Measurements from ENCODE around the gene BRD7.
"Not testable (repeated sequence)": the region's sequence is repeated elsewhere in the genome, so short reads cannot be mapped to it uniquely, and the experiment has no call there.

The BRD7 gene

GRCh38 chr16:50354629-50355456 lies 13.9 kb downstream of the BRD7 start:
- TF ChIP-seq ZNF274 (IDR thresholded peaks at IDR 0.05; ENCODE audit: low read depth, low read length): no peak
- H3K4me3 ChIP-seq (ENCODE audit: low read length): no peak overlapping the region

- TF ChIP-seq ZNF274 (IDR thresholded peaks at IDR 0.05; ENCODE audit: low read depth, low read length): no peak
- H3K4me3 ChIP-seq (ENCODE audit: low read length): no peak overlapping the region
Measured at GRCh38 chr16:50354082-50354481, 14.7 kb downstream of the BRD7 start.

GRCh38 chr16:50351952-50352351 lies 16.8 kb downstream of the BRD7 start:
- no peak overlapping the region for H3K4me3 ChIP-seq (ENCODE audit: low read length)
- no peak for TF ChIP-seq ZNF274 (IDR thresholded peaks at IDR 0.05; ENCODE audit: low read depth, low read length)

- H3K4me3 ChIP-seq (ENCODE audit: low read length): no peak overlapping the region
- TF ChIP-seq ZNF274 (IDR thresholded peaks at IDR 0.05; ENCODE audit: low read depth, low read length): no peak
Measured at GRCh38 chr16:50351116-50351515, 17.7 kb downstream of the BRD7 start.

- not testable (repeated sequence) for H3K4me3 ChIP-seq (ENCODE audit: low read length)
Measured at GRCh38 chr16:50345210-50345609, 23.6 kb downstream of the BRD7 start.

- H3K4me3 ChIP-seq (ENCODE audit: low read length): not testable (repeated sequence)
Measured at GRCh38 chr16:50343566-50343965, 25.2 kb downstream of the BRD7 start.

- TF ChIP-seq ZNF274 (IDR thresholded peaks at IDR 0.05; ENCODE audit: low read depth, low read length): no peak
Measured at GRCh38 chr16:50340578-50340977, 28.2 kb downstream of the BRD7 start.

GRCh38 chr16:50338371-50339231 lies 30.2 kb downstream of the BRD7 start:
- TF ChIP-seq ZNF274 (IDR thresholded peaks at IDR 0.05; ENCODE audit: low read depth, low read length): no peak
- H3K4me3 ChIP-seq (ENCODE audit: low read length): no peak overlapping the region

More at GRCh38 chr16:50340578-50340977, 28.2 kb downstream of the BRD7 start:
- no peak overlapping the region for H3K4me3 ChIP-seq (ENCODE audit: low read length)

GRCh38 chr16:50336884-50337283 lies 31.9 kb downstream of the BRD7 start:
- TF ChIP-seq ZNF274 (IDR thresholded peaks at IDR 0.05; ENCODE audit: low read depth, low read length): no peak
- no peak overlapping the region for H3K4me3 ChIP-seq (ENCODE audit: low read length)

- no peak for TF ChIP-seq ZNF274 (IDR thresholded peaks at IDR 0.05; ENCODE audit: low read depth, low read length)
Measured at GRCh38 chr16:50335196-50335958, 33.4 kb downstream of the BRD7 start.

GRCh38 chr16:50334106-50334975 lies 34.4 kb downstream of the BRD7 start:
- no peak for TF ChIP-seq ZNF274 (IDR thresholded peaks at IDR 0.05; ENCODE audit: low read depth, low read length)
- no peak overlapping the region for H3K4me3 ChIP-seq (ENCODE audit: low read length)

More at GRCh38 chr16:50335196-50335958, 33.4 kb downstream of the BRD7 start:
- no peak overlapping the region for H3K4me3 ChIP-seq (ENCODE audit: low read length)

GRCh38 chr16:50332599-50332998 lies 36.2 kb downstream of the BRD7 start:
- no peak overlapping the region for H3K4me3 ChIP-seq (ENCODE audit: low read length)
- TF ChIP-seq ZNF274 (IDR thresholded peaks at IDR 0.05; ENCODE audit: low read depth, low read length): no peak

- TF ChIP-seq ZNF274 (IDR thresholded peaks at IDR 0.05; ENCODE audit: low read depth, low read length): no peak
- H3K4me3 ChIP-seq (ENCODE audit: low read length): no peak overlapping the region
Measured at GRCh38 chr16:50331570-50331969, 37.2 kb downstream of the BRD7 start.
